PC-9 (cell line): ENCODE results near the gene SHISA6. TPM values are rescaled to one million over a fixed set of nuclear protein-coding genes. Genes with fewer than 3 reads are reported as not detected.

Experiments
- BruUV-seq: library from RNA; stranded (reverse); fragments of 400-500 nt; replicated peaks from 2 replicates; lab custom pipeline; 2021; lab: Mats Ljungman, UMichigan
- CTCF ChIA-PET: fragments of 300-600 bp; sonication (Branson Sonifier 250); formaldehyde crosslinking; loops from one replicate; lab custom pipeline; 2022; ENCODE audit warnings: antibody characterized with exemption; lab: Charles Lee
- POLR2A ChIA-PET: fragments of 300-600 bp; sonication (Branson Sonifier 250); formaldehyde crosslinking; loops from one replicate; lab custom pipeline; 2022; ENCODE audit warnings: antibody characterized with exemption; ENCODE audit not compliant: unreplicated experiment; lab: Charles Lee
- DNase-seq, 2 experiments: peaks; one replicate each; pipeline versions ENCODE4 v3.0.0 to v3.0.0-alpha.2; 2015 to 2022; ENCODE audit warnings: mixed read lengths in 1 of 2
- H2AFZ ChIP-seq: fragments of 200-600 bp; sonication (generic); 2 replicates; pipeline ENCODE4 v1.8.1; 2017; ENCODE audit warnings: antibody characterized with exemption
- H3F3A ChIP-seq: fragments of 200-600 bp; sonication (generic); 2 replicates; pipeline ENCODE4 v1.8.1; 2017; ENCODE audit warnings: antibody characterized with exemption, mild to moderate bottlenecking, low read depth; ENCODE audit not compliant: insufficient read depth
- H3K27ac ChIP-seq: fragments of 200-600 bp; sonication (generic); 2 replicates; pipeline ENCODE4 v1.6.1; 2016; ENCODE audit warnings: mixed run types
- H3K27me3 ChIP-seq: fragments of 200-600 bp; sonication (generic); 2 replicates; pipeline ENCODE4 v1.6.1; 2016; ENCODE audit warnings: low read depth, mixed run types; ENCODE audit not compliant: insufficient read depth
- H3K36me3 ChIP-seq: fragments of 200-600 bp; sonication (generic); 2 replicates; pipeline ENCODE4 v1.6.1; 2016; ENCODE audit warnings: low read depth, mixed run types
- H3K4me1 ChIP-seq: fragments of 200-600 bp; sonication (generic); replicated peaks from 2 replicates; pipeline ENCODE4 v1.6.1; 2016; ENCODE audit warnings: mixed run types; ENCODE audit not compliant: insufficient read depth
- H3K4me2 ChIP-seq: fragments of 200-600 bp; sonication (generic); 2 replicates; pipeline ENCODE4 v1.6.1; 2017; ENCODE audit warnings: mixed run types
- H3K4me3 ChIP-seq: fragments of 200-600 bp; sonication (generic); 2 replicates; pipeline ENCODE4 v1.6.1; 2016; ENCODE audit warnings: mixed run types
- H3K79me2 ChIP-seq: fragments of 200-600 bp; sonication (generic); 2 replicates; pipeline ENCODE4 v1.6.1; 2017; ENCODE audit warnings: low read depth, mixed run types
- H3K9me2 ChIP-seq: fragments of 200-600 bp; sonication (generic); 2 replicates; pipeline ENCODE4 v1.8.1; 2017; ENCODE audit warnings: mild to moderate bottlenecking; ENCODE audit not compliant: insufficient read depth
- H3K9me3 ChIP-seq: fragments of 200-600 bp; sonication (generic); 2 replicates; pipeline ENCODE4 v1.8.1; 2016; ENCODE audit warnings: low read depth; ENCODE audit not compliant: insufficient read depth
- H4K20me1 ChIP-seq: fragments of 200-600 bp; sonication (generic); 2 replicates; pipeline ENCODE4 v1.8.1; 2017; ENCODE audit not compliant: insufficient read depth
- CTCF ChIP-seq: fragments of 200-600 bp; sonication (generic); conservative IDR thresholded peaks from 2 replicates; pipeline ENCODE4 v1.6.1; 2017; ENCODE audit warnings: mixed run types, antibody characterized with exemption, mild to moderate bottlenecking, moderate library complexity
- EZH2 ChIP-seq: fragments of 200-600 bp; sonication (generic); IDR thresholded peaks from 2 replicates; pipeline ENCODE4 v1.8.0; 2017; ENCODE audit warnings: antibody characterized with exemption, low read depth
- intact Hi-C: fragments of 100-400 bp; cut with micrococcal nuclease; formaldehyde crosslinking; loops from one replicate; pipeline ENCODE4 v1.10.0; 2022; ENCODE audit not compliant: unreplicated experiment
- total RNA-seq: library from RNA; stranded (reverse); gene quantifications from 2 replicates; pipeline ENCODE4 v1.2.3, GENCODE V29; 2021

Gene SHISA6
- total RNA-seq, 1 experiment from 2014 or later = not detected

GRCh38 chr17:11554042-11554441 is 313.0 kb downstream of the SHISA6 start:
- no TSS peak for BruUV-seq
- intact Hi-C loops = no loop called here
- no peaks in the 10 kb centered on the region for H3K9me2 ChIP-seq

GRCh38 chr17:11554542-11554941 is 313.5 kb downstream of the SHISA6 start:
- H3K4me3 ChIP-seq = no peak overlapping the region
- H2AFZ ChIP-seq = no peak overlapping the region
- no peak for DNase-seq
- TF ChIP-seq CTCF (no peak), EZH2 (no peak)
- no peak overlapping the region for H3K27ac ChIP-seq
- no TSS peak for BruUV-seq
- no peaks in the 10 kb centered on the region for H3K79me2 ChIP-seq
- ChIA-PET CTCF (no interaction called here), POLR2A (no interaction called here)
- peaks cover 17% of the 10 kb centered on the region; the same call in 1 of the 2 replicates for H3K27me3 ChIP-seq
- no peaks in the 10 kb centered on the region for H4K20me1 ChIP-seq
- H3F3A ChIP-seq = no peaks in the 10 kb centered on the region
- no peaks in the 10 kb centered on the region for H3K9me3 ChIP-seq
- no peaks in the 10 kb centered on the region for H3K4me1 ChIP-seq
- no peak overlapping the region for H3K4me2 ChIP-seq
- intact Hi-C loops = no loop called here
- H3K36me3 ChIP-seq = no peaks in the 10 kb centered on the region
- no peaks in the 10 kb centered on the region for H3K9me2 ChIP-seq

More at GRCh38 chr17:11554042-11554441, 313.0 kb downstream of the SHISA6 start:
- H3K27ac ChIP-seq = no peak overlapping the region
- no peak overlapping the region for H2AFZ ChIP-seq
- no peak for TF ChIP-seq CTCF
- TF ChIP-seq EZH2 = no peak
- H4K20me1 ChIP-seq = no peaks in the 10 kb centered on the region
- ChIA-PET POLR2A (no interaction called here), CTCF (no interaction called here)
- H3K79me2 ChIP-seq = no peaks in the 10 kb centered on the region
- no peak overlapping the region for H3K4me2 ChIP-seq
- H3K9me3 ChIP-seq = no peaks in the 10 kb centered on the region
- no peaks in the 10 kb centered on the region for H3K4me1 ChIP-seq
- no peaks in the 10 kb centered on the region for H3F3A ChIP-seq
- DNase-seq = no peak
- no peaks in the 10 kb centered on the region for H3K36me3 ChIP-seq
- H3K4me3 ChIP-seq = no peak overlapping the region
- peaks cover 17% of the 10 kb centered on the region; the same call in 1 of the 2 replicates for H3K27me3 ChIP-seq

GRCh38 chr17:11555530-11555929 is 314.5 kb downstream of the SHISA6 start:
- no peak overlapping the region for H2AFZ ChIP-seq
- no peaks in the 10 kb centered on the region for H3K9me2 ChIP-seq
- H3K27ac ChIP-seq = no peak overlapping the region
- H3K4me3 ChIP-seq = no peak overlapping the region
- no peaks in the 10 kb centered on the region for H3K79me2 ChIP-seq
- H3K9me3 ChIP-seq = no peaks in the 10 kb centered on the region
- no peak overlapping the region for H3K4me2 ChIP-seq
- no peaks in the 10 kb centered on the region for H3K36me3 ChIP-seq
- H3K27me3 ChIP-seq = peaks cover 17% of the 10 kb centered on the region; the same call in 1 of the 2 replicates
- POLR2A ChIA-PET = no interaction called here
- CTCF ChIA-PET = no interaction called here
- no peaks in the 10 kb centered on the region for H3K4me1 ChIP-seq
- BruUV-seq = no TSS peak
- DNase-seq = no peak
- H3F3A ChIP-seq = no peaks in the 10 kb centered on the region
- TF ChIP-seq CTCF = no peak
- no peak for TF ChIP-seq EZH2
- H4K20me1 ChIP-seq = no peaks in the 10 kb centered on the region
- intact Hi-C loops = no loop called here
